GM23338 (cell line): Measurements from ENCODE around the gene HYAL1. TPM values are rescaled to one million over a fixed set of nuclear protein-coding genes. Genes with fewer than 3 reads are reported as not detected.

Experiments
- ATAC-seq: fragments of 200-7000 bp; cut with Tn5 transposase; 3 replicates; pipeline ENCODE4 v1.9.1; 2020
- DNase-seq: peaks from one replicate; pipeline ENCODE4 v3.0.0-alpha.2; 2015; ENCODE audit warnings: low spot score
- H2AFZ ChIP-seq: fragments of 200-600 bp; sonication (generic); 2 replicates; pipeline ENCODE4 v1.8.0; 2016; ENCODE audit warnings: antibody characterized with exemption, mild to moderate bottlenecking, moderate library complexity
- H3F3A ChIP-seq: fragments of 200-600 bp; sonication (generic); replicated peaks from 2 replicates; pipeline ENCODE4 v1.8.0; 2017; ENCODE audit warnings: antibody characterized with exemption, mixed run types, low read depth
- H3K27ac ChIP-seq: fragments of 200-600 bp; sonication (generic); 2 replicates; pipeline ENCODE4 v1.6.1; 2016; ENCODE audit warnings: low read depth
- H3K27me3 ChIP-seq: fragments of 200-600 bp; sonication (generic); 2 replicates; pipeline ENCODE4 v1.8.0; 2016; ENCODE audit warnings: mild to moderate bottlenecking, mixed run types, moderate library complexity; ENCODE audit not compliant: insufficient read depth
- H3K36me3 ChIP-seq: fragments of 200-600 bp; sonication (generic); 2 replicates; pipeline ENCODE4 v1.8.0; 2016; ENCODE audit warnings: mild to moderate bottlenecking; ENCODE audit not compliant: insufficient read depth
- H3K4me1 ChIP-seq: fragments of 200-600 bp; sonication (generic); 2 replicates; pipeline ENCODE4 v1.8.0; 2016; ENCODE audit warnings: mild to moderate bottlenecking, moderate library complexity; ENCODE audit not compliant: insufficient read depth
- H3K4me2 ChIP-seq: fragments of 200-600 bp; sonication (generic); 2 replicates; pipeline ENCODE4 v1.7.1; 2017; ENCODE audit warnings: mixed run types
- H3K4me3 ChIP-seq: fragments of 200-600 bp; sonication (generic); 2 replicates; pipeline ENCODE4 v1.6.1; 2016; ENCODE audit warnings: mixed run types
- H3K79me2 ChIP-seq: fragments of 200-600 bp; sonication (generic); replicated peaks from 2 replicates; pipeline ENCODE4 v1.8.0; 2017; ENCODE audit warnings: mild to moderate bottlenecking; ENCODE audit not compliant: insufficient read depth
- H3K9me2 ChIP-seq: fragments of 200-600 bp; sonication (generic); 2 replicates; pipeline ENCODE4 v1.8.0; 2017; ENCODE audit not compliant: insufficient read depth
- H4K20me1 ChIP-seq: fragments of 200-600 bp; sonication (generic); replicated peaks from 2 replicates; pipeline ENCODE4 v1.8.0; 2017; ENCODE audit warnings: mild to moderate bottlenecking; ENCODE audit not compliant: insufficient read depth
- H3K27ac Mint-ChIP-seq: 2 replicates; pipeline ENCODE4 v1.8.0; 2020; ENCODE audit warnings: inconsistent platforms, mild to moderate bottlenecking, moderate library complexity, mixed read lengths
- H3K27me3 Mint-ChIP-seq: 3 replicates; pipeline ENCODE4 v1.8.0; 2022; ENCODE audit warnings: low read depth, mild to moderate bottlenecking, moderate library complexity, mixed read lengths, inconsistent platforms; ENCODE audit not compliant: insufficient read depth, poor library complexity
- H3K36me3 Mint-ChIP-seq: 3 replicates; pipeline ENCODE4 v1.8.0; 2021; ENCODE audit warnings: low read depth, mild to moderate bottlenecking, inconsistent platforms, moderate library complexity, mixed read lengths
- H3K4me1 Mint-ChIP-seq: 3 replicates; pipeline ENCODE4 v1.8.0; 2020; ENCODE audit warnings: mild to moderate bottlenecking, inconsistent platforms, mixed read lengths
- H3K4me3 Mint-ChIP-seq: 3 replicates; pipeline ENCODE4 v1.8.0; 2021; ENCODE audit warnings: moderate library complexity, mild to moderate bottlenecking, inconsistent platforms, mixed read lengths
- H3K9me3 Mint-ChIP-seq: 3 replicates; pipeline ENCODE4 v1.8.0; 2020; ENCODE audit warnings: moderate library complexity, mild to moderate bottlenecking, inconsistent platforms, mixed read lengths
- CREB1 ChIP-seq: fragments of 250-450 bp; sonication (Bioruptor Pico); IDR thresholded peaks from 2 replicates; pipeline ENCODE4 v1.5.0; 2020; ENCODE audit warnings: low read depth, mild to moderate bottlenecking, moderate library complexity
- EZH2 ChIP-seq: fragments of 200-600 bp; sonication (generic); IDR thresholded peaks from one replicate; pipeline ENCODE4 v1.8.0; 2017; ENCODE audit warnings: antibody characterized with exemption, mild to moderate bottlenecking, low read depth; ENCODE audit not compliant: unreplicated experiment
- JUNB ChIP-seq: IDR thresholded peaks from one replicate; pipeline ENCODE4 v1.6.1; 2016; ENCODE audit warnings: antibody characterized with exemption; ENCODE audit not compliant: unreplicated experiment
- NANOG ChIP-seq: IDR thresholded peaks from 2 replicates; pipeline ENCODE4 v1.6.1; 2016; ENCODE audit warnings: antibody characterized with exemption, borderline replicate concordance
- POLR2AphosphoS5 ChIP-seq: IDR thresholded peaks from 2 replicates; pipeline ENCODE4 v1.6.1; 2016; ENCODE audit warnings: antibody characterized with exemption, low read depth
- REST ChIP-seq: IDR thresholded peaks from one replicate; pipeline ENCODE4 v1.6.1; 2018; ENCODE audit warnings: antibody characterized with exemption; ENCODE audit not compliant: unreplicated experiment
- STAT1 ChIP-seq: IDR thresholded peaks from one replicate; pipeline ENCODE4 v1.6.1; 2016; ENCODE audit warnings: antibody characterized with exemption; ENCODE audit not compliant: unreplicated experiment
- ZNF462 ChIP-seq: fragments of 250-450 bp; sonication (Bioruptor Pico); IDR thresholded peaks from 2 replicates; pipeline ENCODE4 v1.5.0; 2020; ENCODE audit warnings: mild to moderate bottlenecking, moderate library complexity
- polyA plus RNA-seq: library from polyadenylated mRNA; unstranded; fragments of >200 nt; fragmentation: Nextera tagmentation; extraction: Ambion mirVana; gene quantifications from 2 replicates; pipeline ENCODE4 v1.2.1, GENCODE V29; 2016
- total RNA-seq: library from RNA; depleted of rRNA; stranded (reverse); fragments of >200 nt; shearing (Covaris generic); gene quantifications from 2 replicates; pipeline ENCODE4 v1.2.3, GENCODE V29; 2014

HYAL1 gene
- total and polyA plus RNA-seq, 2 experiments from 2014 or later: 2.1 to 5.0 TPM

GRCh38 chr3:50263478-50264382 lies 39.6 kb downstream of the HYAL1 start:
- H3K4me1 ChIP-seq: peaks cover 55% of the 10 kb centered on the region
- H3K27ac Mint-ChIP-seq: peak overlapping the region; percentile 95
- peaks cover 60% of the 10 kb centered on the region for H3K4me1 Mint-ChIP-seq

GRCh38 chr3:50262778-50263177 lies 40.6 kb downstream of the HYAL1 start:
- H3K27me3 Mint-ChIP-seq: peaks cover 27% of the 10 kb centered on the region
- H4K20me1 ChIP-seq: no peaks in the 10 kb centered on the region; the same call in 1 of the 2 replicates
- H3K36me3 Mint-ChIP-seq: peaks cover 19% of the 10 kb centered on the region
- TF ChIP-seq REST (no peak), ZNF462 (CRISPR knock-in tag) (no peak), JUNB (no peak), POLR2AphosphoS5 (no peak)
- H3K9me2 ChIP-seq: no peaks in the 10 kb centered on the region
- H3K4me1 ChIP-seq: peaks cover 46% of the 10 kb centered on the region
- peaks cover 28% of the 10 kb centered on the region for H3F3A ChIP-seq
- H2AFZ ChIP-seq: no peak overlapping the region
- H3K79me2 ChIP-seq: no peaks in the 10 kb centered on the region
- H3K27me3 ChIP-seq: no peaks in the 10 kb centered on the region
- H3K4me3 ChIP-seq: no peak overlapping the region
- peak overlapping the region; percentile 9; the same call in 1 of the 2 replicates for H3K27ac Mint-ChIP-seq
- H3K9me3 Mint-ChIP-seq: no peaks in the 10 kb centered on the region
- DNase-seq (no peak), ATAC-seq (no peak)
- no peaks in the 10 kb centered on the region; the same call in 1 of the 2 replicates for H3K36me3 ChIP-seq
- no peak overlapping the region for H3K4me2 ChIP-seq
- H3K27ac ChIP-seq: no peak overlapping the region
- H3K4me3 Mint-ChIP-seq: no peak overlapping the region; the same call in 2 of the 3 replicates
- peaks cover 52% of the 10 kb centered on the region for H3K4me1 Mint-ChIP-seq

More at GRCh38 chr3:50263478-50264382, 39.6 kb downstream of the HYAL1 start:
- H3K9me2 ChIP-seq: no peaks in the 10 kb centered on the region
- ATAC-seq (no peak), DNase-seq (no peak)
- peak overlapping the region; percentile 1; the same call in 1 of the 2 replicates for H3K4me3 ChIP-seq
- Mint-ChIP-seq H3K4me3 (peak overlapping the region; percentile 51; the same call in 2 of the 3 replicates), H3K9me3 (no peaks in the 10 kb centered on the region), H3K36me3 (peaks cover 10% of the 10 kb centered on the region), H3K27me3 (peaks cover 29% of the 10 kb centered on the region)
- peak overlapping the region; percentile 89 for H3K27ac ChIP-seq
- H3F3A ChIP-seq: peaks cover 25% of the 10 kb centered on the region
- TF ChIP-seq STAT1 (no peak), POLR2AphosphoS5 (no peak), CREB1 (no peak), NANOG (no peak), EZH2 (no peak)
- H3K36me3 ChIP-seq: no peaks in the 10 kb centered on the region
- H2AFZ ChIP-seq: no peak overlapping the region
- H3K79me2 ChIP-seq: no peaks in the 10 kb centered on the region
- no peaks in the 10 kb centered on the region for H3K27me3 ChIP-seq
- peak overlapping the region; percentile 16 for H3K4me2 ChIP-seq
- no peaks in the 10 kb centered on the region; the same call in 1 of the 2 replicates for H4K20me1 ChIP-seq
